ENCODE data around the gene CTNND2. TPM values are rescaled to one million over a fixed set of nuclear protein-coding genes. Genes with fewer than 3 reads are reported as not detected.

Gene CTNND2
- total and polyA plus RNA-seq, 4 donors, result 0.05 to 0.50 (median 0.27) TPM

GRCh38 chr5:11809407-11809806 lies 94.8 kb downstream of the CTNND2 start:
- no peaks in the 10 kb centered on the region for H3K4me1 ChIP-seq (ENCODE audit: control insufficient read depth in 4 of 4, insufficient read depth in 4 of 4, low read length in 3 of 4)
- WGBS, result 79% methylated on average over 3 of the region's 3 CpGs

GRCh38 chr5:11803436-11803835 lies 100.8 kb downstream of the CTNND2 start:
- H3K36me3 ChIP-seq (ENCODE audit: control insufficient read depth in 4 of 4, insufficient read depth in 3 of 4, low read depth in 1 of 4, low read length in 3 of 4), result no peaks in the 10 kb centered on the region

More at GRCh38 chr5:11809407-11809806, 94.8 kb downstream of the CTNND2 start:
- H3K27ac ChIP-seq (ENCODE audit: low read depth in 1 of 2, low read length in 2 of 2), result no peak overlapping the region
- H3K9ac ChIP-seq (ENCODE audit: low read depth in 1 of 2, low read length in 2 of 2), result no peak overlapping the region
- no peaks in the 10 kb centered on the region for H3K27me3 ChIP-seq (ENCODE audit: control insufficient read depth in 4 of 4, insufficient read depth in 4 of 4, low read length in 3 of 4)
- no peaks in the 10 kb centered on the region for H3K9me3 ChIP-seq (ENCODE audit: control insufficient read depth in 4 of 4, low read length in 3 of 4)
- H3K36me3 ChIP-seq (ENCODE audit: control insufficient read depth in 4 of 4, insufficient read depth in 3 of 4, low read depth in 1 of 4, low read length in 3 of 4), result no peaks in the 10 kb centered on the region
- no peak overlapping the region for H3K4me3 ChIP-seq (ENCODE audit: low read depth in 1 of 3, low read length in 3 of 3)
- TF ChIP-seq, protein P1, sequence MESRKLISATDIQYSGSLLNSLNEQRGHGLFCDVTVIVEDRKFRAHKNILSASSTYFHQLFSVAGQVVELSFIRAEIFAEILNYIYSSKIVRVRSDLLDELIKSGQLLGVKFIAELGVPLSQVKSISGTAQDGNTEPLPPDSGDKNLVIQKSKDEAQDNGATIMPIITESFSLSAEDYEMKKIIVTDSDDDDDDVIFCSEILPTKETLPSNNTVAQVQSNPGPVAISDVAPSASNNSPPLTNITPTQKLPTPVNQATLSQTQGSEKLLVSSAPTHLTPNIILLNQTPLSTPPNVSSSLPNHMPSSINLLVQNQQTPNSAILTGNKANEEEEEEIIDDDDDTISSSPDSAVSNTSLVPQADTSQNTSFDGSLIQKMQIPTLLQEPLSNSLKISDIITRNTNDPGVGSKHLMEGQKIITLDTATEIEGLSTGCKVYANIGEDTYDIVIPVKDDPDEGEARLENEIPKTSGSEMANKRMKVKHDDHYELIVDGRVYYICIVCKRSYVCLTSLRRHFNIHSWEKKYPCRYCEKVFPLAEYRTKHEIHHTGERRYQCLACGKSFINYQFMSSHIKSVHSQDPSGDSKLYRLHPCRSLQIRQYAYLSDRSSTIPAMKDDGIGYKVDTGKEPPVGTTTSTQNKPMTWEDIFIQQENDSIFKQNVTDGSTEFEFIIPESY (IDR thresholded peaks at IDR 0.05), result no peak
- TF ChIP-seq, protein P2, sequence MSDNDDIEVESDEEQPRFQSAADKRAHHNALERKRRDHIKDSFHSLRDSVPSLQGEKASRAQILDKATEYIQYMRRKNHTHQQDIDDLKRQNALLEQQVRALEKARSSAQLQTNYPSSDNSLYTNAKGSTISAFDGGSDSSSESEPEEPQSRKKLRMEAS (IDR thresholded peaks at IDR 0.05), result no peak
- no peak for DNase-seq (ENCODE audit: low spot score)

More at GRCh38 chr5:11803436-11803835, 100.8 kb downstream of the CTNND2 start:
- TF ChIP-seq HNF4A (conservative IDR thresholded peaks at IDR 0.05), result no peak
- no peak for TF ChIP-seq JUND (IDR thresholded peaks at IDR 0.05)
- TF ChIP-seq, protein P2 (IDR thresholded peaks at IDR 0.05), result no peak
- TF ChIP-seq, protein P3, sequence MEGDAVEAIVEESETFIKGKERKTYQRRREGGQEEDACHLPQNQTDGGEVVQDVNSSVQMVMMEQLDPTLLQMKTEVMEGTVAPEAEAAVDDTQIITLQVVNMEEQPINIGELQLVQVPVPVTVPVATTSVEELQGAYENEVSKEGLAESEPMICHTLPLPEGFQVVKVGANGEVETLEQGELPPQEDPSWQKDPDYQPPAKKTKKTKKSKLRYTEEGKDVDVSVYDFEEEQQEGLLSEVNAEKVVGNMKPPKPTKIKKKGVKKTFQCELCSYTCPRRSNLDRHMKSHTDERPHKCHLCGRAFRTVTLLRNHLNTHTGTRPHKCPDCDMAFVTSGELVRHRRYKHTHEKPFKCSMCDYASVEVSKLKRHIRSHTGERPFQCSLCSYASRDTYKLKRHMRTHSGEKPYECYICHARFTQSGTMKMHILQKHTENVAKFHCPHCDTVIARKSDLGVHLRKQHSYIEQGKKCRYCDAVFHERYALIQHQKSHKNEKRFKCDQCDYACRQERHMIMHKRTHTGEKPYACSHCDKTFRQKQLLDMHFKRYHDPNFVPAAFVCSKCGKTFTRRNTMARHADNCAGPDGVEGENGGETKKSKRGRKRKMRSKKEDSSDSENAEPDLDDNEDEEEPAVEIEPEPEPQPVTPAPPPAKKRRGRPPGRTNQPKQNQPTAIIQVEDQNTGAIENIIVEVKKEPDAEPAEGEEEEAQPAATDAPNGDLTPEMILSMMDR (IDR thresholded peaks at IDR 0.05; ENCODE audit: low read depth, low read length, missing input control), result no peak
- TF ChIP-seq RXRA (IDR thresholded peaks at IDR 0.05), result no peak
- TF ChIP-seq ATF3 (IDR thresholded peaks at IDR 0.05), result no peak
- TF ChIP-seq TAF1 (conservative IDR thresholded peaks at IDR 0.05), result no peak
- no peak for TF ChIP-seq NR2F2 (IDR thresholded peaks at IDR 0.05)
- TF ChIP-seq, protein P1 (IDR thresholded peaks at IDR 0.05), result no peak
- TF ChIP-seq SP1 (IDR thresholded peaks at IDR 0.05), result no peak
- TF ChIP-seq, protein P4, sequence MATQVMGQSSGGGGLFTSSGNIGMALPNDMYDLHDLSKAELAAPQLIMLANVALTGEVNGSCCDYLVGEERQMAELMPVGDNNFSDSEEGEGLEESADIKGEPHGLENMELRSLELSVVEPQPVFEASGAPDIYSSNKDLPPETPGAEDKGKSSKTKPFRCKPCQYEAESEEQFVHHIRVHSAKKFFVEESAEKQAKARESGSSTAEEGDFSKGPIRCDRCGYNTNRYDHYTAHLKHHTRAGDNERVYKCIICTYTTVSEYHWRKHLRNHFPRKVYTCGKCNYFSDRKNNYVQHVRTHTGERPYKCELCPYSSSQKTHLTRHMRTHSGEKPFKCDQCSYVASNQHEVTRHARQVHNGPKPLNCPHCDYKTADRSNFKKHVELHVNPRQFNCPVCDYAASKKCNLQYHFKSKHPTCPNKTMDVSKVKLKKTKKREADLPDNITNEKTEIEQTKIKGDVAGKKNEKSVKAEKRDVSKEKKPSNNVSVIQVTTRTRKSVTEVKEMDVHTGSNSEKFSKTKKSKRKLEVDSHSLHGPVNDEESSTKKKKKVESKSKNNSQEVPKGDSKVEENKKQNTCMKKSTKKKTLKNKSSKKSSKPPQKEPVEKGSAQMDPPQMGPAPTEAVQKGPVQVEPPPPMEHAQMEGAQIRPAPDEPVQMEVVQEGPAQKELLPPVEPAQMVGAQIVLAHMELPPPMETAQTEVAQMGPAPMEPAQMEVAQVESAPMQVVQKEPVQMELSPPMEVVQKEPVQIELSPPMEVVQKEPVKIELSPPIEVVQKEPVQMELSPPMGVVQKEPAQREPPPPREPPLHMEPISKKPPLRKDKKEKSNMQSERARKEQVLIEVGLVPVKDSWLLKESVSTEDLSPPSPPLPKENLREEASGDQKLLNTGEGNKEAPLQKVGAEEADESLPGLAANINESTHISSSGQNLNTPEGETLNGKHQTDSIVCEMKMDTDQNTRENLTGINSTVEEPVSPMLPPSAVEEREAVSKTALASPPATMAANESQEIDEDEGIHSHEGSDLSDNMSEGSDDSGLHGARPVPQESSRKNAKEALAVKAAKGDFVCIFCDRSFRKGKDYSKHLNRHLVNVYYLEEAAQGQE (IDR thresholded peaks at IDR 0.05), result no peak
- TF ChIP-seq YY1 (IDR thresholded peaks at IDR 0.05), result no peak
- no peak for TF ChIP-seq FOXA1 (IDR thresholded peaks at IDR 0.05)
- TF ChIP-seq FOXA2 (IDR thresholded peaks at IDR 0.05), result no peak
- TF ChIP-seq RAD21 (IDR thresholded peaks at IDR 0.05), result no peak
- TF ChIP-seq GABPA (IDR thresholded peaks at IDR 0.05 in 1 of 2, conservative IDR thresholded peaks at IDR 0.05 in 1 of 2), result no peak
- TF ChIP-seq HNF4G (IDR thresholded peaks at IDR 0.05), result no peak
- no peak for TF ChIP-seq EGR1 (IDR thresholded peaks at IDR 0.05; ENCODE audit: low read depth in 2 of 2)
- Histone ChIP-seq H3K4me1 (ENCODE audit: control insufficient read depth in 4 of 4, insufficient read depth in 4 of 4, low read length in 3 of 4) (no peaks in the 10 kb centered on the region), H3K9me3 (ENCODE audit: control insufficient read depth in 4 of 4, low read length in 3 of 4) (no peaks in the 10 kb centered on the region), H3K4me3 (ENCODE audit: low read depth in 1 of 3, low read length in 3 of 3) (no peak overlapping the region), H3K27me3 (ENCODE audit: control insufficient read depth in 4 of 4, insufficient read depth in 4 of 4, low read length in 3 of 4) (no peaks in the 10 kb centered on the region), H3K9ac (ENCODE audit: low read depth in 1 of 2, low read length in 2 of 2) (no peak overlapping the region), H3K27ac (ENCODE audit: low read depth in 1 of 2, low read length in 2 of 2) (no peak overlapping the region)
- 82% methylated on average over 7 of the region's 7 CpGs for WGBS
- DNase-seq (ENCODE audit: low spot score), result no peak
